ENCODE data around the gene TMEM125.

TMEM125 gene

DNA sequence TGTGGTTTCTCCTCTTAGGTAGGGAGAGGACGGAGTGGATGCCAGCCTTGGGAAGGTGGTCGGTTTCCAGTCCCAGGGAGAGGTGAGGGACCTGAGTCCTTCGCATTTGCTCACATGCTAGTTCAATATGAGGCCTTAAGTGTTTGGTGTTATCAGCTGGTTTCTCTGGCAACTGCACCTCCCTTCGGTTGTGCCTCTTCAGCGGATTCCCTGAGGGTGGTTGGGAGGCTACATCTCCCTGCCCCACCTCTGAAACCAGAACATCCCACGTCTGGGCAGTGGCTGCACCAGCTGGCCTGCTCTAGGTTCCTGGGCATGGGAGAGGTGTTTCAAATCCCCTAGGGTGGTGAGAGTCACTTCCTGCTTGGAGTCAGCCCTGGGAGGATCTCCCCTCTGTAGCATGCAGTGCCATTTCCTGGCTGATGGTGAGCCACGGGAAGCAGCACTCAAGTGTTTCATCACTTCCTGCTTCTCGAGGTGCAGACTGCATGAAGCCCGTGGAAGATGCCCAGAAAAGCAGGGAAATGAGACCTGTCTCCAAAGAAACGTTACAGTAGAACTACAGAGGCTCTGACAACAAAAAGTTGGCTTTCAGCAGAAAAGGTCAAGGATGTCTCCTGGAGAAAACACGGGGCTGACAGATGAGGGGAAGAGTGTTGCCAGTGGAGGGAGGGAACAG is 4.5 kb downstream of the TMEM125 start:
- peak in 1 of 2 donors; percentile 9 for DNase-seq (ENCODE audit: low read depth in 2 of 2)

DNA sequence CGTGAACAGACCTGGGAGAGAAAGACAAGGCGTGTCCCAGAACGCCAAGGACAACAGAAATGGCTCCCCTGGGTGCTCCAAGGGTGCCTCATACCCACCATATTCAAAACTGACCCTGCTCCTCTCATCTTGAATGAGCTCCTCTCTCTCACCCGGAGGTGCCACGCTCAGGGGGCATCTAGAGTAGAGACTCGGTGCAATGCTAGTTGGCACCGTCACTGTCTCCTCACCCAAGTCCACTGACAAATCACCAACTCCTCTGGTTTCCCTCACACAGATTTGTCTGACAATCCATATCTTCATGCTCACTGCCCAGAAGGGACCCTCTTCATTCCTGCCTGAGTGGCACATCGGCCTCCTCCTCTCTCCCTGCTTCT is 5.0 kb downstream of the TMEM125 start:
- no peak for DNase-seq (ENCODE audit: low read depth in 2 of 2)

DNA sequence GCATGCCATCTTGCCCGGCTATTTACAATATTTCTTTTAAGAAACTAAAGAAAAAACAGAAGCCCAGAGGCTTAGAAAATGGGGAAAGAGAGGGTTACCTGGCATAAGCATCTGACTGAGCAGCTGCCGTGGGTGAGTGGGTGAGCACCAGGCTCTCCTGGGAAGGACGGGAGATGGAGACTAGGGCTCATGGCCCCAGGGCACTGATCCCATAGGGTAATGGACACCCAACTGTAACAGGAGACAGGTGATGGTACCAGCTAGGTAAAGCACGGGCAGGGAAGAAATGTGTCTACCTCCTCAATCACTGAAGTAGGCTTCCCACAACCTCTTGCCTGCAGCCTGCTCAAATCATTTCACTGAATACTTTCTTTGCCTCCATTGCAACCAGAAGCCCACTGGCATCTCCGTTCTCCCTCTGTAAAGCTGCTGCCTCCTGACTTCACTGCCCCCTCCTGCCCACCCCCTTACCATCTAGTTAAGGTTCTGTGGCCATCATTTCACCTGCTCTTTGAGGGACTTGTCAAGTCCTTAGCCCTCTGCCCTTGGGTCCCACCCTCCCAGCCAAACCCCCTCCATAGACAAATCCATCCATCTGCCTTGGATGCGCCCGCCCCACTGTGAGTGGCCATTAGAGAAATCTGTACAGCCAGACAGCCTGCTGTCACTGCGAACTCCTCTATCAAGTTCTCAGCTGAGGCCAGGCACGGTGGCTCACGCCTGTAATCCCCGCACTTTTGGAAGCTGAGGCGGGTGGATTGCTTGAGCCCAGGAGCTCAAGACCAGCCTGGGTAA is 6.2 kb downstream of the TMEM125 start:
- no peak for DNase-seq (ENCODE audit: low read depth in 2 of 2)

DNA sequence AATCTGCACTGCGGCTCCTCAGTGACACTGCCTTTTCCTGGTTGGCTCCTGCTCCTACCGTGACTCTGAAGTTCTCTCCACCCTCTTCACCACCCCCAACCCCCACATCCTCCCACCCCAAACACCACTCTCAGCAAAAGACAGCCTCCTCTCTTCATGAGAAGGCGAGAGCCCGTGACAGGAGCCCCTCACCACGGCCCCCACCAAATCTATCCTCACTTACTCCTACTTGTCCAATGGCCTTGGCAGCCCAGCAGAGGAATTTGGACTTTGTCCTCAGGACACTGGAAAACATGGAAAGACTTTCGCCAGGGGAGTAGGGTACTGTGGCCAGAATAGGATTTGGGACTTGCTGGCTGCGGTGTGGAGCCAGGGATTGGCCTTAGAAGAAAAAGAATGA is 6.9 kb downstream of the TMEM125 start:
- no peak for DNase-seq (ENCODE audit: low read depth in 2 of 2)

DNA sequence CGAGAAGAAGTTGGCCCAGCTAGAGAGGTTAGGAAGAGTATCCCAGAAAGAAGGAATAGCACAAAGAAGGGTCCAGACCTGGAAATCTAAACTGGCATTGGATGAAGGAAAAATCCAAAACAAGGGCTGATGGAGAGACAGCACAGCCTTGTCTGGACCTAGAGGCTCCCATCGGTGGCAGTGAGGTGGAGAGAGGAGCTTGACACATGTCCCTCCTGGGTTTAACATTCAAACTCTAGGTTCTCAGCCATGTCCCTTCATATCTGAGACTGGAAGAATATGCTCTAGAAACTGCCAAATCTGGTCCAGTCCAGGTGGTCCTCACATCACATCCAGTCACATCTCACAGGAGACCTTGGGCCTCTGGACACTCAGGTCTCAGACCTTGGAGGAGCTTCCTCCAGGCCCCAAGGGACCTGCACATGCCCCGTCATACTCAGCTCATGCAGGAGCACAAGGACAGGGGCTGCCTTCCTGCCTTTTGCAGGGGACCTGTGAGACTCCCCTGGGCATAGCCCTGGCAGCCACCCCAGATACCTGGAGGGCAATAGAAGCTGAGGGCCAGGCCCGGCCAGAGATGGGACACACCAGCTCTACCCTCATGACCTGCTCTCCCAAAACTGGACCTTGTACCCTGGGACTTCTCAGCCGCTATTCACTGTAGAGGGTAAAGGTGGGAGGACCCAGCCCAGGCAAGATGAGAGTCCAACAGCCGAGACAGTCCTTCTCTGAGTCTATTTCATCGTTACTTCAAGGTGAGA is 7.5 kb downstream of the TMEM125 start:
- no peak for DNase-seq (ENCODE audit: low read depth in 2 of 2)

DNA sequence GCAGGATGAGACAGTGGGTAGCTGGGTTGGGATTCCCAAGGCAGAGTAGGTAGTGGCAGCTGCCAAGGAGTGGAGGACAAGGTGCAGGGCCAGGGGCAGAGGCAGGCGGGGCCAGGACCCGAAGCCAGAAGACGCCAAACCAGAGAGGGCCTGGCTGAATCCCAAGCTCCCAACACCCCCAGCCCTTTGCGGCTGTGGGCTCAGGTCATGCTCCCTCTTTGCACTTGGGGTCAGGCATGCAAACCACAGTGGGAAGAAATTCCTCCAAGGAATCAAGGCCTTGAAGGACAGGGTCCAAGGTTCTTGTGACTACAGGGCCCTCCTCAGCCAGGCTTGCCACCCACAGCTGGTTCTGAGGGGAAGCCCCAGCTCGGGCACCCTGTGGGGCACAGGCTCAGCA is 9.4 kb downstream of the TMEM125 start:
- DNase-seq (ENCODE audit: low read depth in 2 of 2), result no peak

DNA sequence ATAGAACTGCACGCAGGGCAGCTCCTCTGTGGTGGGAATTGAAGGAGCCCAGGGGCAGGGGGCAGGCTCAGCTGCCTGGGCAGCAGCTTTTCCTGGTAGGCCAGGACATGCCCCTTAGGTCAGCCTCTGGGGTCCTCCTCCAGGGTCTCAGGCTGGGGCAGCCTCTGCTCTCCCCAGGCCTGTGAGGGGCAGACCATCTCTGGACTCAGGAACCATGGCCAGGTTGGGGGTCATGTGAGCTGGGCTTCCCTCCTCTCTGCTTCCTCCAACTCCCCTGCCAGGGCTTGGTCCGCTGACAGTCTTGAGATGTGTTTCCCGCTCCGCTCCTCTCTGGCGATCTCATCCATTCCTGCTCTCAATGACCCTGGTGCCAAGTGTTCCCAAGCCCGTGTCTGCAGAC is 9.9 kb downstream of the TMEM125 start:
- DNase-seq (ENCODE audit: low read depth in 2 of 2), result no peak

DNA sequence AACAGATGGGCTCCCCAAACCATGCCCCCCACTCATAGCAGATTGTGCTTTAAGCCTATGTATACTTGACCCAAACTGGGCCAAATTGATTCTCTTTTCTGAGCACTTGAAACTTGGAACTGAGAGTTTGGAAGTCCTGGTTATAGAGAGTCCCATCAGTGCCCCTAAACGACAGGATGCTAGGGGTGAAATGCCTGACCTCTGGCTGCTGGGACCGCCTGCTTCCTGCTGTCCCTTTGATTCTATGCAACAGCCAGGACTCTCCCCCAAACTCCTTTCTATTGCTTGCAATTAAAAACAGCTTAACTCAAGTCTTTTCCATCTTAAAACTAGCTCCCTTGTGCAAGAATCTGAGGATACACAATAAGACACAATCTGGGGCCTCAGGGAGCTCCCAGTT is 10.9 kb downstream of the TMEM125 start:
- DNase-seq (ENCODE audit: low read depth in 2 of 2), result no peak

DNA sequence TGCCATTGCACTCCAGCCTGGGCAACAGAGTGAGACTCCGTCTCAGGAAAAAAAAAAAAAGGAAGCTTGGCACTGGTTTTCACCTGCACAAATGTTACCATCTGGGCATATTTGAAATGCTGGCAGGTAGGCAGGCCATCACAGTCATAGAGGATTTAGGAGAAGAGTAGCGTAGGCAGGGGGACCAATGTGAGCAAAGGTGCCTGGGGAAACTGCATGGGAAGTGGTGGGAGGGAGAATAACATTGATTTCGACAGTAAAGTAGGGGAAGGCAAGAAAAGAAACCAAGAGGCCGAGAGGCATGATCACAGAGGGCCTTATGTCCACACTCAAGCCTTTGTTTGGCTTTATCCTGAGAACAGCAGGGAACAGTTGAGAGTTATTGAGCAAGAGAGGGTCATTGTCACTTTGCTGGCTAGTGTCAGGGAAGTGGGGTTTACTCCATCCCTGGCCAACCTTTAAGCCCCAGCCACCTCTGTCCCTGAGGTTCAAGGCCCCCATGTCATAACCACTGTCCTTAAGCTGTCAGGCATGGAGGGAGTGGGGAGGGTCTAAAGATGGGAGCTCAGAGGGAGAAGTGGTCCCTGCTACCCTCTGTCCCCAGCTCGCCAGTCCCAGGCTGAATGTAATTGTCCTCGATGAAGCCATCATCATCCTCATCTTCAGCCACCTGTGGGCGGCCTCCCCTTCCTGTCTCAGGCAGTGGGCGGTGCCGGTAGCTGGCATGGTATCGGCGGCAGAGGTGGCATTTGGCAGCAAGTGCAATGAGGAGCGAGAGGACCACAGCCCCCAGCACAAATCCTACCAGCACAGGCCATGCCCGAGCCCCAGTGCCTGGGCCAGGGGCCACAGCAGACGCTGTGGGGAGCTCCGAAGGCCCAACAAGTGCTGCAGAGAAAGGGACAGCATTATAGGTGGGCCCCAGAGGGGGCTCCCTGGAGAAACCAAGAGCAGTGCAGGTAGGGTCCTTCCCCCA is 12.7 kb downstream of the TMEM125 start:
- DNase-seq (ENCODE audit: low read depth in 2 of 2), result no peak

DNA sequence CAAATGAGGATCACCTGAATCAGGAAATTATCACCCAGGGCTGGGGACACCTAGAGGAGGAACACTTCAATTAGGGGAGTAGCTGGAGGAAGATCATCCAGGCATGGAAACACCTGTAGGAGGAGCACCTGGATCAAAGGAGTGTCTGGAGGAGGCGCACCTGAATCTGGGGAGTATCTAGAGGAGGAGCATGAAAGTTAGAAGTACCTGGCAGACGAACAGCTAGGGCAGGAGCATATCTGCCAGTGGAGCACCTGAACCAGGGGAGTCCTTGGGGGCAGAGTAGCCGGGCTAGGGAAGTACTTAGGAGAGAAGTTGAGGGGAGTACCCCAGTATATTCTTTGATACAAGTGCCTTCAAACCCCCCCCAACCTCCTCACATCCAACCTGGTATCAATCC is 14.3 kb downstream of the TMEM125 start:
- no peak for DNase-seq (ENCODE audit: low read depth in 2 of 2)

DNA sequence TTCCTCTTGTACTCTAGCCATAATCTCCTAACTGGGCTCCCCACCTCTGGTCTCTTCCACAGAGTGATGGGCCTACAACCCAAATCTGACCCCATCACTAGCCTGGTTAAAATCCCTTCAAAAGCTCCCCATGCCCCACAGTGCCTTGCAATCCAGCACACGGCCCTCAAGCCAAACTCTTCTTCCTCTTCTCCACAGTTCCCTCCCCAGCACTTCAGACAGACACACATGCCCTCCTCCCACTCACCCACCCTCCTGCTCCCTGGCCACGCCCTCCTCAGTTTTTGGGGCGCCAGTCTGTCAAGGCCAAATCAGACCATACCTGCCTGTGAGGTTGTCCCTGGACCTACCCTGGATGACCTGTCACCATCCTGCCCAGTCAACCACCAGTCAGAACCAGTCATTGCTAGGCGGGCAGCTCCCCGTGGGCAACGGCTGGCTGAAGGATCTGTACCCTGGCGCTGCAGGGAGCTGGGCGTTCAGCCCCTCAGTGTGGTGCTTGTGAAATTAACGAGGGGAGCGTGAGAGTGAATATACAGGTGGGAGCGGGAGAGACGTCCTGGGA is 14.8 kb downstream of the TMEM125 start:
- DNase-seq (ENCODE audit: low read depth in 2 of 2), result no peak

DNA sequence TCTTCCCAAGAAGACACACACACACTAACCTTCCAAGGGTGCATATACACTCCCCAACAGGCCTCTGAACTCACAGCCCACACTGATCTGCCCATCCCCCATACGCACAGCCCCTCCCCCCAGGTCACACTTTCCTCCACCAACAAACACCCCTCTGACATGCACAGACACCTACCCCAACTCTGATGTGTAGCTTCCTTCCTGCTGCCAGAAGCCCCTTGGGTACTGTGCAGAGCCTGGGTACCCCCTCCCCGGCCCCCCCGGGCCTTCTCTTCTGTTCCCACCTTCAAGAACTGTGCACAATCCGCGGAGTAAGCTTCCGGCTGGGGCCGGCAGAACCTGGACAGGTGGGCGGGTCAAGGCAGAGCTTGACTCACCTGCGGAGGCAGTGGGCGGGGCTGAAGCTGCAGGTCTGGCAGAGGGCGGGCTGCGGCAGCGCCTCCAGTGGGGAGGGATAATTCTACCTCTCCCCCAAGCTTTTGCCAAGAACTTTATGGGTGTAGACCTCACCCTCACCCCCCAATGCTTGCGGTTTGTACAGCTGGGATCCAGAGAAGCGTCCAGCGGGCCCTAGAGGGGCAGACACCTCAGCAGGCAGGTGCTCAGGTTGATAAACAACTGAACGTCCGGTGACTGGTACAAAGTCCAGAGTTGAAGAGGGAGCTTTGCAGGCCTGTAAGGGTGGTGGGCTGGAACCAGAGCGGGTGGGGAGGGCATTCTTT is 15.6 kb downstream of the TMEM125 start, which contains the start of gene C1orf210:
C1orf210 (minus strand) TSS at position 313 of the 722 bp plus-strand sequence. CDS start 2,311 bp downstream, outside the sequence.
- no peak for DNase-seq (ENCODE audit: low read depth in 2 of 2)

DNA sequence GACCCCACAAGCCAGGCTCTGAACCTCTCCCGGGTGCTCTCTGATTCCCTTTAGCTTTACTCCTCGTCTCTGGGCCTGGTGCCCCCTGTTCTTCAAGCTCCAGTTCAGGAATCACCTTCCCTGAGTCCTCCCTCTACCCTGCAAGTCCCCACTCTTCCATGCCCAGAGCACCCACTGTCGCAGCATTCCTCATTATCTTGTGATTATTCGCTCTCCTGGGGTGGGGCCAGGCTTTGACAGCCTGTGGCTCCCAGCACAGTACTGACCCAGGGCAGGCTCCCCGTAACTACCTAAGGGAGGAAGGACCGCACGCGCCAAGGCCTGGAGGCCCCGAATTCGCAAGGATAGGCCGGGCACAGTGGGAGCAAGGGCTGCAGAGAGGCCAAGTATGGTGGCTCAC is 16.3 kb downstream of the TMEM125 start:
- DNase-seq (ENCODE audit: low read depth in 2 of 2), result no peak

DNA sequence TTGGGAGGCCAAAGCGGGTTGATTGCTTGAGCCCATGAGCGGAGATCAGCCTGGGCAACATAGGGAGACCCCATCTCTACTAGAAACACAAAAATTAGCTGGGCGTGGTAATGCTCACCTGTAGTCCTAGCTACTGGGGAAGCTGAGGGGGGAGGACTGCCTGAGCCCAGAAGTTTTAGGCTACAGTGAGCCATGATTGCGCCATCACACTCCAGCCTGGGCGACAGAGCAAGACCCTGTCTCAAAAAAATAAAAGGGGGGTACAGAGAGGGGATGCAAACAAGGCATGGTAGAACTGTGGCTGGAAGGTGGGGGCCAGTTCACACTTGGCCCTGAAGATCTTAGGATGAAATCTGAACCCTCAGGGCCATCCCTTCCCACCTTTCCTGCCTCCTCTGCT is 16.8 kb downstream of the TMEM125 start:
- no peak for DNase-seq (ENCODE audit: low read depth in 2 of 2)

DNA sequence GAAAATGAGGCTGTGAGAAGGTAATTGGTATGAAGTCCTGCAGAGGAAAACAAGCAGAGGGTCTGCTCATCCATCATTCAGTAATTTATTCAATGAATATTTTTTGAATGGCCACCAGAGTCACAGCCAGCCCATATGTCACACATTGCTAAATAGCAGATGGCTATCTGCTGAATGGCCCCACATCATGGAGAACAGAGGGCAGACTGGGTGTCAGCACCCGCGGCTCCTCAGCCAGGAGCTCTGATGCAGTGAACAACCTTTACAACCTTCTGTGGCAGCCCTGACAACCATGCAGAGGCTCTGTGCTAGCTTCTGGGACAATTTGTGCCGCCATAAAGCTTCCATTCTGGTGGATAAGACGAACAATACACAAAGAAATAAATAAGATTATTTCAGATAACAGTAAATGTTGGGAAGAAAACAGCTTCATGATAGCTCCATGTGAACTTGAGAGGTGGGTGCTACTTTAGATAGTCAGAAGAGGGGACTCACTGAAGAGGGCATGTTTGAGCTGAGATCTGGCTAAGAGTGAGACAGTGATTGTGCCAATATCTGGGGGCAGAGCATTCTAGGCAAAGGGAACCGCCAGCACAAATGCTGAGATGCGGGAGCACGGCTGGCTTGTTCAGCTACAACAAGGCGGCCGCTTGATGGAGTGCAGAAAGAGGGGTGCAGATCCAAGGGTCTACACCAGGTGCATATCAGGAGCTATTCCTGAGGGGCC is 18.4 kb downstream of the TMEM125 start:
- no peak for DNase-seq (ENCODE audit: low read depth in 2 of 2)

DNA sequence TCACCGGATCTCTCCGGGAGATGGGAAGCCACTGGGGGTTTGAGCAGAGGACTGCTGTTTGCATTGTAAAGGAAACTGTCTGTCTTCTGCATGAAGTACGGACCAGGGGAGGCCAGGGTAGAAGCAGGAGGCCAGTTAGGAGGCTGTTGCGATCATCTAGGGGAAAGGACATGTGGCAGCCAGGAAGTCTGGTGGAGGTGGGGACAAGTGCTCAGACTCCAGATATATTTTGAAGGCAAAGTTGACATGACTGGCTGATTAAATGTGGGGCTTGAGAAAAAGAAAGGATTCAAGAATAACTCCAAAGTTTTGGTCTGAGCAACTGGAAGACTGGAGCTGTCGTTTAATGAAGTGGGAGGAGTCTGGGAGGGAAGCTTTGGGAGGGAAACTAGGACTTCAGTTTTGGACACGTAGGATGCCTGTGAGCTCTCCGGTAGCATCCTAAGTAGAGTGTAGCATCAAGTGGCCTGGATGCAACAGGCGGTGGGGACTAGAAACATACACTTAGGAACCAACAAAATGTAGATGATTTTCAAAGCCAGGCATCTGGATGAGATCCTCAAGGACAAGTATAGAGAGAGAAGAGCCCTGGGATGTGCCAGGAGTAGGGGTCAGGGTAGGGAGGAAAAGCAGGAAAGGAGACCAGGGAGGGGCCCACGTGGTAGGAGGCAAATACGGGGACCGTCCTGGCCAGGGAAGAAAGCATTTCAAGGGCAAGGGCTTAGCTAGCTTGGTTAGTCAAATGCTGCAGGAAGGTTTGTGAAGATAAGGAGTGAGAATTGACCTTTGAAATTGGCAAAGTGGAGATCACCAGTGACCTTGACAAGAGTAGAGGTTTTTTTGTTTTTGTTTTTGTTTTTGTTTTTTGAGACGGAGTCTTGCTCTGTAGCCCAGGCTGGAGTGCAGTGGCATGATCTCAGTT is 19.3 kb downstream of the TMEM125 start:
- no peak for DNase-seq (ENCODE audit: low read depth in 2 of 2)

DNA sequence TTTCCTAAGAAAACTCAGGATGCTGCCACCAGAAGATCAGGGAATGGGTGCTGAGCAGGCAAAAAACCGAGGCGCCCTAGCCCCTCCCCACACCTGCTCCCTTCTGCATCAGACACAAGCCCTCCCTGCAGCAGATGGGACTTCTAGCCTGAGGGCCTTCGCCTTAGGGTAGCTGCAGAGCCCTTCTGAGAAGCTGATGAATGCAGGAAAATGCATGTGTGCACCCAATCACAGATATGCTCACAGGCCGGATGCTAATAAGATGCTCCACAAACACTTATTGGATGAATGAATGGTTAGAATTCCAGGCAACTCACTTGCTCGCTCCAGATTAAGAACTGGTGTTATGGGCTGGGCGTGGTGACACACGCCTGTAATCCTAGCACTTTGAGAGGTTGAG is 22.4 kb downstream of the TMEM125 start:
- no peak for DNase-seq (ENCODE audit: low read depth in 2 of 2)

DNA sequence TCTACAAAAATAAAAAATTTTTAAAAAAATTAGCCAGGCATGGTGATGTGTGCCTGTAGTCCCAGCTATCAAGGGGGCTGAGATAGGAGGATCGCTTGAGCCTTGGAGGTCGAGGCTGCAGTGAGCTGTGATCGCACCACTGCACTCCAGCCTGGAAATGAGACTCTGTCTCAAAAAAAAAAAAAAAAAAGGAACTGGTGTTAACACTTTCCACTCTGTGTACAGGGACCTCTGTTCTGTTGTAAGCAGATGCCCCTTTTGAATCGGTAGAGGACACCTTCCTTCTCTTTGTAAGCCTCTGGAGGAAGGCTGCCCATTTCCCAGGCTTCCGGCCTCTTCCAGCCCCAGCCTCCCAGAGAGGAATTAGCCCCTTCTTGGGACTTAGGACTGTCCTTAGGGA is 22.9 kb downstream of the TMEM125 start:
- no peak for DNase-seq (ENCODE audit: low read depth in 2 of 2)

DNA sequence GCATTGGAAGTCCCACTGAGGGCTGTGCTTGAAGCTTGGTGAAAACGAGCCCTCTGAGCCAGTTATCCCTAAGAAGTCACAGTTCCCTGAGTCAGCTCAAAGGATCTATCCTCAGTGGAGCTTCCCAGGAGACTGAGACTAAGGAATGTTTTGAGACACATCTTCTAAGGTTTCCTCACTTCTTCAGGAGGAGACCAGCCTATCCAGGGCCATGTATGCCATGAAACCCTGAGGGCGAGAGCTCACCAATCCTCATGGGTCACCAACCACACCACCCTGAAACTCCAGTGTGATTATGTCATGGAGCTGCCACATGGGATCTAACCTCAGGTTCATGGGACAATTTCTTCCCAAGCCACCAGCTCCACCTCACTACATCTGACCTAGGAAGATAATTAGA is 23.4 kb downstream of the TMEM125 start:
- no peak for DNase-seq (ENCODE audit: low read depth in 2 of 2)
